HEK293T (cell line): Measurements from ENCODE around the gene P4HA2.

Experiments used
- CTCF ChIA-PET: fragments of 350-600 bp; formaldehyde crosslinking; extraction: SDS; loops from one replicate; lab custom pipeline; 2021; ENCODE audit warnings: antibody characterized with exemption, inconsistent platforms; lab: Yijun Ruan, JAX
- POLR2A ChIA-PET: fragments of 350-600 bp; formaldehyde crosslinking; extraction: SDS; loops from one replicate; lab custom pipeline; 2020; ENCODE audit warnings: antibody characterized with exemption, inconsistent platforms; lab: Yijun Ruan, JAX
- DNase-seq: peaks from one replicate; pipeline ENCODE4 v3.0.0; 2012; ENCODE audit warnings: mixed read lengths; ENCODE audit errors: extremely low spot score
- ARNT ChIP-seq: fragments of 450-650 bp; IDR thresholded peaks from 2 replicates; pipeline ENCODE4 v1.6.1; 2017; ENCODE audit warnings: mild to moderate bottlenecking
- BHLHE40 ChIP-seq: fragments of 450-650 bp; IDR thresholded peaks from 2 replicates; pipeline ENCODE4 v1.6.1; 2016; ENCODE audit warnings: mild to moderate bottlenecking, moderate library complexity, borderline replicate concordance
- CTBP1 ChIP-seq: fragments of 450-650 bp; IDR thresholded peaks from 2 replicates; pipeline ENCODE4 v1.6.1; 2016; ENCODE audit warnings: borderline replicate concordance
- ELF4 ChIP-seq: fragments of 450-650 bp; IDR thresholded peaks from 2 replicates; pipeline ENCODE4 v1.6.1; 2017; ENCODE audit warnings: antibody characterized with exemption
- FOXA1 ChIP-seq: fragments of 450-650 bp; IDR thresholded peaks from 2 replicates; pipeline ENCODE4 v1.6.1; 2016; ENCODE audit warnings: mild to moderate bottlenecking
- FOXK2 ChIP-seq: fragments of 450-650 bp; IDR thresholded peaks from 2 replicates; pipeline ENCODE4 v1.6.1; 2016; ENCODE audit warnings: mild to moderate bottlenecking
- FOXM1 ChIP-seq: fragments of 450-650 bp; IDR thresholded peaks from 2 replicates; pipeline ENCODE4 v1.6.1; 2017; ENCODE audit warnings: mild to moderate bottlenecking, borderline replicate concordance
- HDGF ChIP-seq: fragments of 450-650 bp; IDR thresholded peaks from 2 replicates; pipeline ENCODE4 v1.6.1; 2017; ENCODE audit warnings: antibody characterized with exemption, borderline replicate concordance
- L3MBTL2 ChIP-seq: fragments of 450-650 bp; conservative IDR thresholded peaks from 2 replicates; pipeline ENCODE4 v1.6.1; 2016; ENCODE audit warnings: mild to moderate bottlenecking
- LEF1 ChIP-seq: fragments of 450-650 bp; IDR thresholded peaks from 2 replicates; pipeline ENCODE4 v1.6.1; 2017; ENCODE audit warnings: mild to moderate bottlenecking, borderline replicate concordance
- NFRKB ChIP-seq: fragments of 450-650 bp; IDR thresholded peaks from 2 replicates; pipeline ENCODE4 v1.6.1; 2016; ENCODE audit warnings: mild to moderate bottlenecking, moderate library complexity
- PKNOX1 ChIP-seq: fragments of 450-650 bp; IDR thresholded peaks from 2 replicates; pipeline ENCODE4 v1.6.1; 2016
- SP1 ChIP-seq: fragments of 450-650 bp; IDR thresholded peaks from 2 replicates; pipeline ENCODE4 v1.6.1; 2017
- SUZ12 ChIP-seq: fragments of 450-650 bp; IDR thresholded peaks from 2 replicates; pipeline ENCODE4 v1.6.1; 2016; ENCODE audit warnings: mild to moderate bottlenecking
- TARDBP ChIP-seq: fragments of 450-650 bp; IDR thresholded peaks from 2 replicates; pipeline ENCODE4 v1.6.1; 2016
- ZNF384 ChIP-seq: fragments of 450-650 bp; IDR thresholded peaks from 2 replicates; pipeline ENCODE4 v1.6.1; 2016

Gene P4HA2

GRCh38 chr5:132224716-132225115 is 2.9 kb downstream of the P4HA2 start:
- TF ChIP-seq FOXK2: no peak
- no peak for TF ChIP-seq SUZ12
- TF ChIP-seq BHLHE40: no peak
- no peak for TF ChIP-seq ARNT
- CTCF ChIA-PET: interaction anchor here (5.6 kb wide), 1 partner anchor 14 kb away, joined by 30 read pairs; no protein-coding TSS in a partner anchor
- DNase-seq: no peak
- POLR2A ChIA-PET: interaction anchor here (1.5 kb wide), 1 partner anchor 14 kb away, joined by 4 read pairs; no protein-coding TSS in a partner anchor

- ChIA-PET POLR2A (no interaction called here), CTCF (interaction anchor here (5.6 kb wide), 1 partner anchor 15 kb away, joined by 30 read pairs; no protein-coding TSS in a partner anchor)
- TF ChIP-seq HDGF (no peak), LEF1 (no peak), TARDBP (no peak), NFRKB (no peak), FOXA1 (no peak), SP1 (no peak)
- no peak for DNase-seq
Measured at GRCh38 chr5:132223861-132224260, 3.8 kb downstream of the P4HA2 start.

GRCh38 chr5:132222649-132223038 is 5.0 kb downstream of the P4HA2 start:
- CTCF ChIA-PET: interaction anchor here (5.6 kb wide), 1 partner anchor 16 kb away, joined by 30 read pairs; no protein-coding TSS in a partner anchor
- TF ChIP-seq BHLHE40 (no peak), LEF1 (no peak), FOXK2 (no peak)
- POLR2A ChIA-PET: no interaction called here
- no peak for DNase-seq

DNA sequence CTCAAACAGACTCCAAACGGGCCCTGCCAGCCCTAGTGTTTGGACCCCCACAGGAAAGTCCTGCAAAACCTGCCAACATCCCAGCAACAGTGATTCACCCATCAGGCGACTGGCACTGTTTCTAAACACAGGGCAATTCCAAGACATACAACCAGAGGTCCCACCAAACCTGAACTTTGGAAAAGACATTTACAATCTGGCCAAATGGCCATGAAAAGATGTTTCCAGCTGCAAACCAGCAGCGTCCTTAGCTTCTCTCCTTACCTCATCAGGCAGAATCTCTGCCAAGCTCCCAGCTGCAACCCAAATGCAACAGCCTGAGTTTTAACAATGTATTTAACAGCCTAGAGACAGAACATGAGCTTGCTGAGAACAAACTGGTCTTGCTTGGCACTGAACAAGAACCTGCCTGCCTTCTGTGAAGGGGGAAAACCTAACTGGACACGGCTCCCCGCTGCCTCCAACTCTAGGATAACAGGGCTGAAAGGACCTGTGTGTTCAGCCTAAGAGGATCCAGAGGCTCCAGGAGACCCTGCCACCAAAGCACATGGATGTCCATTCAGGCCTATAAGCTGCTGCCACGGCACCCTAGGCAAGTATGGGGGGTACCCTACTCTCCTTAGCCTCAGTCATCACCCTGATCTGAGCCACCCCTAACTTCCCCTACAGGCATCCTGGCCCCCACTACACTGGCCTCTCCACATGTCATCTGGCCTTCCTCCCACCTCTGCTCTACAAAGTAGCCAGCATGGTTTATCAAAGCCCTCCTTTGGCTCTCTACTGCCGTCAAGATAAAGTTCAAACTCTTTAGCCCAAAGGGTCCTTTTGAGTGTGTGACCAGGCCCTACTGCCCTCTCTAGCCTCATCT is 5.6 kb downstream of the P4HA2 start:
- CTCF ChIA-PET: no interaction called here
- POLR2A ChIA-PET: no interaction called here
- no peak for TF ChIP-seq FOXM1
- TF ChIP-seq ARNT: no peak
- TF ChIP-seq ZNF384: no peak
- no peak for TF ChIP-seq CTBP1
- TF ChIP-seq BHLHE40: no peak
- TF ChIP-seq ELF4: no peak
- TF ChIP-seq L3MBTL2: no peak
- no peak for DNase-seq

DNA sequence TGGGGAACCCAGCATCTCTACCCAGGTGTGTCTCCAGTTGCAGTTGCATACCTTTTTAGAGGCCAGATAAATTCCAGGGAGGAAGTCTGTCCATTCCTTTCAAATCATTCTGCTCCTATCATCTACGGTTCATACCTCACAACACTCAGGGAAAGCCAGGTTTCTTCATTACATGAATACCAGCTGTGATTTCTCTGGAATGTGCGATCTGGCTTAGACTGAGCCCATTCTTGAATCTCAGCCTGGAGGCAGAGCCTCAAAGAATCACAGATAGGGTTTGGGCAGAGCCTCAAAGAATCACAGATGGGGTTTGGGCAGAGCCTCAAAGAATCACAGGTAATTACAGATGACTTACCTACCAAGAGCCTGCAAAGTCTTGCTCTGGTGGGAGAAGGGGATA is 7.2 kb downstream of the P4HA2 start:
- ChIA-PET POLR2A (no interaction called here), CTCF (no interaction called here)
- TF ChIP-seq LEF1 (no peak), CTBP1 (no peak), PKNOX1 (no peak), FOXA1 (no peak), ZNF384 (no peak), L3MBTL2 (no peak), ARNT (no peak), BHLHE40 (no peak), ELF4 (no peak), SP1 (no peak), FOXK2 (no peak), TARDBP (no peak)
- no peak for DNase-seq

DNA sequence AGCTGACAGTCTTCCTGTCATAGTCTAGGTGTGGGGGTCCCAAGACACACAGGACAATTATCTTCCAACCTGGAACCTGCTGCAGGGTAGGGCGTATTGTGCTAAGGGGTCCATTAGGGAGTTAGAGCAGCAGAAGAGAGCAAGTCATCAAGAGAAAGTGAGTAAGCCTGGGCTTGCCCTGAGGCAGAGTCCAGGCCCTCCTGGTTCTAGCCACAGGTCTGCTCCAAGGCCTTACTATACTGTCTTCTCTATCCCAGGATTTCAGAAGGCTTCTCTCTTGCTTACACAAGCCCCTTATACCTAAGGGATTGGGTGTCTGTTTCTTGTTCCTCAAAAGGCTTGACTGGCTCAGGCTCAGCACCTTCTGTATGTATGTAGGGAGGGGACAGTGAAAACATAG is 7.7 kb downstream of the P4HA2 start:
- POLR2A ChIA-PET: no interaction called here
- no peak for DNase-seq
- no peak for TF ChIP-seq PKNOX1
- no peak for TF ChIP-seq CTBP1
- TF ChIP-seq LEF1: no peak
- no peak for TF ChIP-seq SUZ12
- TF ChIP-seq BHLHE40: no peak
- no peak for TF ChIP-seq NFRKB
- no peak for TF ChIP-seq SP1
- no peak for TF ChIP-seq ELF4
- no peak for TF ChIP-seq FOXM1
- TF ChIP-seq ARNT: no peak
- no peak for TF ChIP-seq FOXK2
- no peak for TF ChIP-seq FOXA1
- no peak for TF ChIP-seq TARDBP
- no peak for TF ChIP-seq L3MBTL2
- no peak for TF ChIP-seq HDGF
- no peak for TF ChIP-seq ZNF384
- CTCF ChIA-PET: no interaction called here

DNA sequence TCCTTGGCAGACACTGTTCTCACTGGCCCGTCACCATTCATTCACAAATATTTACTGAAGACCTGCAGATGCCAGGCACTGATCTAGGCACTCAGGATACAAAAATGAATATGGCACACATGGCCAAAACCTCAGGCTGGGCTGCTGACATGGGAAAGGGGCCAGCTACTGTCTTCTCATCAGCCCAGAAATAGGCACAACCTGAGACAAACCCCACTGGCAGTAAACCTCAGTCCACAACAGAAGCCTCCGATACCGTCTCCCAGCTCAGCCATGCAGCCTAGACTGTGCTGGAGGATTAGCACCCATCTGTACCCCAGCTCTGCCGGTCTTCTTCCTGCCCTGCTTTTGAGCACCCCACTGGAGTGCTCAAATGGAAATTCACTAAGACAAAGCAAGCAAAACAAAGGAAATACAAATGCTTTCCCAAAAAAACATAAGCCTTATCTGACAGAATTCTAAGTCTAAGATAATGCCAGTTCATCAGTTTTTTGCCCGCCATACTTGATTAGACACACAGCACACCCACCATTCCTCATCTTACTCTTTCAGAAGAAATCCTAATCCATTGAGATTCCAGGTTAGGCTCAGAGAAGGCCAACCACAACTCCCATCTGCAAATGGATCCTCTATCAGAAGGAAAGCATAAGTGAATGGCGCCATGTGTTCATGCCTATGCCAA is 8.2 kb downstream of the P4HA2 start:
- TF ChIP-seq SP1 (no peak), ZNF384 (no peak), CTBP1 (no peak)
- DNase-seq: no peak
- CTCF ChIA-PET: no interaction called here
- POLR2A ChIA-PET: no interaction called here
